ENCODE data around the gene PTPRN2.
"Not testable (repeated sequence)": the region's sequence is repeated elsewhere in the genome, so short reads cannot be mapped to it uniquely, and the experiment has no call there.

PTPRN2 gene

GRCh38 chr7:158344706-158345300 lies 242.8 kb downstream of the PTPRN2 start:
- DNase-seq: no peak
- in situ Hi-C loops (cut with HindIII; ENCODE audit: low pct_ligation_motif_present, low pct_unique_long_range_greater_than_20kb, low sequenced_read_pairs): no loop called here

GRCh38 chr7:158343936-158344455 lies 243.6 kb downstream of the PTPRN2 start:
- no peak for DNase-seq
- in situ Hi-C loops (cut with HindIII; ENCODE audit: low pct_ligation_motif_present, low pct_unique_long_range_greater_than_20kb, low sequenced_read_pairs): no loop called here

- no peak for DNase-seq
- in situ Hi-C loops (cut with HindIII; ENCODE audit: low pct_ligation_motif_present, low pct_unique_long_range_greater_than_20kb, low sequenced_read_pairs): no loop called here
Measured at GRCh38 chr7:158343526-158343925, 244.1 kb downstream of the PTPRN2 start.

GRCh38 chr7:158341097-158341496 lies 246.5 kb downstream of the PTPRN2 start:
- DNase-seq; in situ Hi-C loops (cut with HindIII; ENCODE audit: low pct_ligation_motif_present, low pct_unique_long_range_greater_than_20kb, low sequenced_read_pairs): not testable (repeated sequence)

GRCh38 chr7:158336952-158337351 lies 250.7 kb downstream of the PTPRN2 start:
- DNase-seq; in situ Hi-C loops (cut with HindIII; ENCODE audit: low pct_ligation_motif_present, low pct_unique_long_range_greater_than_20kb, low sequenced_read_pairs): not testable (repeated sequence)

- DNase-seq; in situ Hi-C loops (cut with HindIII; ENCODE audit: low pct_ligation_motif_present, low pct_unique_long_range_greater_than_20kb, low sequenced_read_pairs): not testable (repeated sequence)
Measured at GRCh38 chr7:158332516-158332915, 255.1 kb downstream of the PTPRN2 start.

GRCh38 chr7:158331826-158332450 lies 255.7 kb downstream of the PTPRN2 start:
- in situ Hi-C loops (cut with HindIII; ENCODE audit: low pct_ligation_motif_present, low pct_unique_long_range_greater_than_20kb, low sequenced_read_pairs); DNase-seq: not testable (repeated sequence)

GRCh38 chr7:158329686-158330085 lies 257.9 kb downstream of the PTPRN2 start:
- in situ Hi-C loops (cut with HindIII; ENCODE audit: low pct_ligation_motif_present, low pct_unique_long_range_greater_than_20kb, low sequenced_read_pairs): no loop called here
- no peak for DNase-seq

GRCh38 chr7:158329014-158329610 lies 258.5 kb downstream of the PTPRN2 start:
- no peak for DNase-seq
- in situ Hi-C loops (cut with HindIII; ENCODE audit: low pct_ligation_motif_present, low pct_unique_long_range_greater_than_20kb, low sequenced_read_pairs): no loop called here

GRCh38 chr7:158328376-158329013 lies 259.1 kb downstream of the PTPRN2 start:
- in situ Hi-C loops (cut with HindIII; ENCODE audit: low pct_ligation_motif_present, low pct_unique_long_range_greater_than_20kb, low sequenced_read_pairs): no loop called here
- no peak for DNase-seq

- in situ Hi-C loops (cut with HindIII; ENCODE audit: low pct_ligation_motif_present, low pct_unique_long_range_greater_than_20kb, low sequenced_read_pairs): no loop called here
- no peak for DNase-seq
Measured at GRCh38 chr7:158327571-158328180, 259.9 kb downstream of the PTPRN2 start.

GRCh38 chr7:158327012-158327411 lies 260.6 kb downstream of the PTPRN2 start:
- in situ Hi-C loops (cut with HindIII; ENCODE audit: low pct_ligation_motif_present, low pct_unique_long_range_greater_than_20kb, low sequenced_read_pairs): no loop called here
- DNase-seq: no peak

GRCh38 chr7:158325530-158326381 lies 261.9 kb downstream of the PTPRN2 start:
- in situ Hi-C loops (cut with HindIII; ENCODE audit: low pct_ligation_motif_present, low pct_unique_long_range_greater_than_20kb, low sequenced_read_pairs): no loop called here

GRCh38 chr7:158324397-158325360 lies 262.9 kb downstream of the PTPRN2 start:
- in situ Hi-C loops (cut with HindIII; ENCODE audit: low pct_ligation_motif_present, low pct_unique_long_range_greater_than_20kb, low sequenced_read_pairs): no loop called here
- DNase-seq: no peak

More at GRCh38 chr7:158325530-158326381, 261.9 kb downstream of the PTPRN2 start:
- DNase-seq: no peak

GRCh38 chr7:158323741-158324396 lies 263.8 kb downstream of the PTPRN2 start:
- no peak for DNase-seq
- in situ Hi-C loops (cut with HindIII; ENCODE audit: low pct_ligation_motif_present, low pct_unique_long_range_greater_than_20kb, low sequenced_read_pairs): no loop called here

- no peak for DNase-seq
- in situ Hi-C loops (cut with HindIII; ENCODE audit: low pct_ligation_motif_present, low pct_unique_long_range_greater_than_20kb, low sequenced_read_pairs): no loop called here
Measured at GRCh38 chr7:158322616-158323530, 264.8 kb downstream of the PTPRN2 start.

Measured in ACHN (cell line).